NK-92 treated with Interleukin-12 subunit alpha and Interleukin-12 subunit beta, amount 100 ng/mL, for 24 hours (cell line): Measurements from ENCODE around the gene DAZAP1.

Experiments used
- DNase-seq: peaks from one replicate; lab custom pipeline; 2025; lab: John Stamatoyannopoulos, UW

Gene DAZAP1

DNA sequence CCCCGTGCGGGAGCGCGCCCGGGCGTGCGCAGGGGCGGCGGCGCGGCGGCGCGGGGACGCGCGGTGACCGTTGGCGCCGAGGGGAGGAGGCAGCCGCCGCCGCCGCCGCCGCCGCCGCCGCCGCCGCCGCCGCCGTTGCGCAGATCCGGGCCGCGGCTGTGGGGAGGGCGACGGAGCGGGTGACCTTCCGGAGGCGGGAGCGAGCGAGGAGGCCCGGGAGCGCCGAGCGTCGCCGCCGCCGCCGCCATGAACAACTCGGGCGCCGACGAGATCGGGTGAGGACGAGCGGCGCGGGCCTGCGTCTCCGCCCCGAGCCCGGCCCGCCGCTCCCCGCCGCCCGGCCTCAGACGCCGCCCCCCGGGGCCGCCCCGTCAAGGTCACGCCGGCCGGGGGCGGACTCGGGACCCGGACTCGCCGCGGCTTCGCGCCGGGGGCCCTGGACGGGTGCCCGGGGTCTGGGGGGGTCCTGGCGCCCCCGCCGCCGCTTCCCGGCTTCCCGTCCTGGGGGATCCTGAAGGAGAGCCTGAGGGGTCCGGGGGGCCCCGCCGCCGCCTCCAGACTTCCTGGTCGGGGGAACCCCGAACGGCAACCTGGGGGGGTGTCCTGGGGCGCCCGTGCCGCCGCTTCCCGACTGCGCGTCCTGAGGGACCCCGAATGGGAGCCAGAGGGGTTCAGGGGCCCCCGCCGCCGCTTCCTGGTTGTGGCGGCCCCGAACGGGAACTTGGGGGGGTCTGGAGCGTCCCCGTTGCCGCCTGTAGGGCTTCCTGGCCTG is at the start of gene DAZAP1:
DAZAP1 (plus strand) TSS at position 59 of the 772 bp plus-strand sequence; CDS start at position 247, 188 bp downstream.
- DNase-seq = no peak

GRCh38 chr19:1360126-1360817 is 47.1 kb upstream of the DAZAP1 start:
- no peak for DNase-seq

DNA sequence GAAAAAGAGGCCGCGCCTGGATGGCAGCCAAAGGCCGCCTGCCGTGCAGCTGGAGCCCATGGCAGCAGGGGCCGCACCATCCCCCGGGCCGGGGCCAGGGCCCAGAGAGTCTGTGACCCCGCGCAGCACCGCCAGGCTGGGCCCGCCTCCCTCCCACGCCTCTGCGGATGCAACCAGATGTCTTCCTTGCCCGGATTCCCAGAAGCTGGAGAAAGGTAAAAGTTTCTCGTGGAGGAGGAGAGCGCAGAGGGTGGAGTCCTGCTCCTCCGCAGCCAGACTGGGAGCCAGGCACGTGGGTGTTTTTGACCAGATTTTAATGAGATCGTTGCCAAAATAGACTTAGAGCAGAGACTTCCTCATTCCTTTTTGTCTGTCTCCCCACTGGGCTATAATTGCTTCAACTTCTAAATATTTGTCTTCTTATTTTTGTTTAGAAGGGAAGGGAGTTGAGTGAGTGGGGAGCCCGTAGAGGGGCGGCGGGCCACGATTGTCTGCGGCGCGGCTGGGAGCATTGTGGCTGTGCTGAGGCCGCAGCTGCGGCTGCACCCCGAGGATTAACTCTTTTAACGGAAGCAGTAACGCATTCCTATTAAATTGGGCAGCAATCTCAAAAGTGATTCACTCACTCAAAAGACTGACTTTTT is 46.4 kb upstream of the DAZAP1 start:
- no peak for DNase-seq

DNA sequence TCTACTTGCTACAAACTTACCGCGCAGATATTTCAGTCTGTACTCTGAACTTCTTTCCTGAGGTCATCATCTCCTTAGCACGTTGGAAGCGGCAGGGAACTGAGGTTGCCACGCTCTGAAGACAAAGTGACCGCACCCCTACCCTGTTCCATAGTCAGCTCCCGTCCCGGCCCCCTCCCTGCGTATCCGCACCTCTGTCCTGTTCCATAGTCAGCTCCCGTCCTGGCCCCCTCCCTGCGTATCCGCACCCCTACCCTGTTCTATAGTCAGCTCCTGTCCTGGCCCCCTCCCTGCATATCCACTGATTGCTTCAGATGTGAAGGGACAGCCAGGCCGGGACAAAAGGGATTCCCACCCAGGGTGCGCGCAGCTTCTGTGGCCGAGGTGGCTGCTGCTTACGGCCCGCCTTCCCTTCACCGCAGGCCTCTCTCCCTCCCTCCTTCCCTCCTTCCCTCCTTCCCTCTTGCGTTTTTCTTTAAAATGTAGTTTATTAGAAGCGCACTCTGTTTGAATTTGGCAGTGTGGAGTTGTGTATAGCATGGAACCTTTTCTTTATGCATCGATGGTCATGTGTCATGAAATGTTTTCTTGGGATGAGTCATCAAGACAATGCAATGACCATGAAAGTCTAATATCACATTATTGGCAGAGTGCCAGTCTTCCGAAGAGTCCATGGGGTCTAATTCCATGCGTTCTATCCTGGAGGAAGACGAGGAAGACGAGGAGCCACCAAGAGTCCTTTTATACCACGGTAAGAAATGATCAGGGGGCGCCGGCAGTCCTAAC is 45.6 kb upstream of the DAZAP1 start:
- DNase-seq = no peak

- no peak for DNase-seq
These were observed 44.8 kb upstream of the DAZAP1 start for GRCh38 chr19:1362387-1363257.

GRCh38 chr19:1363599-1363998 is 43.8 kb upstream of the DAZAP1 start:
- no peak for DNase-seq

GRCh38 chr19:1364070-1364704 is 43.2 kb upstream of the DAZAP1 start:
- DNase-seq = no peak

DNA sequence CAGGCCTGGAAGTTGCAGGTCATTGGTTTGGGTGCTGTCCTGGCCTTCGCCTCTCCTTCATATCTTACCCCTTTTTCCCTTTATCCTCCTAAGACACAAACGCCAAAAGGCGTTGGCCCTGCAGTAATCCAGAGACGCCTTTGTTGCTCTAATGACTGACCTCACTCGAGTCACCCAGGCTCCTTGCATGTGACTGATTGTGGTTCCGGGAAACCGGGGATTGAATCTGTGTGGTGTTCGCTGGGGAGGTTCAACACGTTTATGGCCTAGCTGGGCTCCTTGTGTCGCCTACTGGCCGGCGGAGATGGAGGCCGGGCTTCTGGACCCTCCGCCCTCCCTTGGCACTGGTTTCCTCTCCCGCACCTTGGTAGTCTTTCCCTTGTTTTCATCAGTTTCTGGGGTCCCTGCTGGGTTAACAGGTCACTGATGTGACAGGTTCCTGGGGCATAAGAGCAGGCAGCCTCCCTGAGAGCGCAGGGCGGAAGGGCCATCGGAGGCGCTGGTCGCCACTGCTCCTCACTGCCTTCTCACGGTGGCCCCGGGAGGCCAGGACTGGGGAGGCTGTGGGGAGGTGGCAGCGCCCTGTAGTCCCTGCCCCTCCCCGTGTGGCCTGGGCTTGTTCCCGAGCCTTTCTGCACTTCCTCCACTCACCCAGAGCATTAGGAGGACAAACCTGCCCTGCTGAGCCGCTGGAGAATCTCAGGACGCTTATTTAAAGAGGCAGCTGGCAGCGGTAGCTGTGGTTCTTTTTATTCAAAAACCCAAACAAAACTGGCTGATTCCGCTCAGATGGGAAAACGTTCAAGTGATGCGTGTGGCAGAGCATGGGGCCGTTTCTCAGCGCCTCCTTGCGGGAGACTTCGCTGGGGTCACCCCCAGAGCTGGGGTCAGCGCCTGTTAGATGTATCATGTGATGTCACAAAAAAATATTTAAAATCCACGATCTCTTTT is 41.8 kb upstream of the DAZAP1 start:
- no peak for DNase-seq

DNA sequence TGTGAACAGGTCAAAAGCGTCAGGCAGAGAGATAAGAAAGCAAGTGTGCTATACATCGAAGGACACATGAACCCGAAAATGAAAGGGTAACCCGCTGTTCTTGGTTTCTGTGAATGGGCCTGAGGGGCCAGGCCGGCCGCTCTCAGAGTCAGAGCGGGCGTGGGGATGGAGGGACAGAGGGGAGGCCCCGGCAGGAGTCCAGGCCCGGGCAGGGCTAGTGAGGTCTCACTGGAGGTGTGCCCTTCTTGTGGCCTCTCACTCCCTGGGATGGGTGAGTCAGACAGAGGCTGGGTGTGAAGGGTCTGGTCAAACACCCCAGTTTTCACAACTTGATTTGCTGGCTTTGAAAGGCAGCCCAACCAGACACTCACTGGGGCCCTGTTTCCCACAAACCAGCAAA is 41.1 kb upstream of the DAZAP1 start:
- no peak for DNase-seq

DNA sequence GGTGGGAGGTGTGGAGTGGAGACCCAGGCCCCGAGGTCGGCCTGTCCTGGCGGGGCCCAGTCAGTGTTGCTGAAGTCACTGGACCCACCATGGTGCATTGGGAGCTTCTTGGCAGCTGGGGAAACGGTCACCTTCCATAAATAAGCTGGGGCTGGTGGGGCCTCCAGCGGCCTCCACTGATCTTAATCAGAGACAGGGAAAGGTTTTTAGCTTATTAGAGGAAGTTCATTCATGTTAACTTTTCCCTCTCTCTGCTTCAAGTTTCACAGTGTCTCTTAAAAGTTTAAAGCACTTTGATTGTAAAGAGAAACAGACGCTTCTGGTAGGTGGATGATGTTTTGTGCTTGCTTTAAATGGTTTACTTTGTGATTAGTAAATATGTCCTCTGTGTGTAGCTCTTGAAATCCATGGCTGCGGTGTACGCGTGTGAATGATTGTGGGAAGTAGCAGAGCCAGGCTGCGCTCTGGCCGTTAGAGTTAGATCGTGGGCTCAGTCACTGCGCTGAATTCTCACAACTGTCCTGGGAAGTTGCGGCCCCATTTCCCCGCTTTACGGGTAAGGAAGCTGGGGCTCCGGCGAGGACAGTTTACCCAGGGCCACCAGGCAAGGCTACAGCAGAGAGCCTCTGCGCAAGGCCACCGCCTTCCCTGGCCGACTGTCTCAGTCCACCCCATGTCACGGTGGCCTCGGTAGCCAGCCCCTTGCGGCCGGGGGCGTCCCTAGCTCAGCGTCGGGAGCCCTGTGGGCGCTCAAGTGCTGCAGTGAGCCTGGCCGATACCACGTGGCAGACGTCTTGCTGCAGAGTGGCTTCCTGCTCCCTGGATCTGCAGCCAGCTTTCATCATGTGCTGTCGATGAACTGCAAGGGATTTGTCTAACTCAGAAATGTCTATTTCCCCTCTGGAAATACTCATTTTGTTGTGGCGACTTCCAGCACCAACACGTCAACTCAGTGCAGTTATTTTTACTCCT is 40.2 kb upstream of the DAZAP1 start:
- no peak for DNase-seq

- DNase-seq = no peak
These were observed 38.1 kb upstream of the DAZAP1 start for GRCh38 chr19:1369214-1369805.

- DNase-seq = no peak
These were observed 36.6 kb upstream of the DAZAP1 start for GRCh38 chr19:1370579-1371361.

DNA sequence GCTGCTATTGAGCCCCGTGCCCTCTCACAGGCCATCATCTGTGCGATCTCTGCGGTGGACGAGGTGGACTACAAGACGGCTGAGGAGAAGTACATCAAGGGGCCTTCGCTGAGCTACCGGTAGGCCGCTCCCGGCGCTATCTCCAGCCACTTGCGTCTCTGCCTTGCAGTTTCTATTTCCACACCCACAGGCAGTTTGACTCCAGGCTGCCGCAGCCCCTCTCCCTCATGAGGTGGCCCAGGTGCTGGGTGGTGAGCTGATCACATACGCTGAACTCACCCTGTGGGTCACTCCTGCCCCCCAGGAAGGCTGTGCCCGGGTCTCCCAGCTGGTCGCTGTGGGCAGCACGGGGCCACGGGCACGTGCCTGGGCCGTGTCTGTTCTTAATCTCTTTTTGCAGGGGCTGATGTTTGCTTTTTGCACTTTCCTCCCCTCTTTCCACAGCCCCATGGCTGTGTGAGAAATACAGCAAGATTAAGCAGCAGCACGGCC is 34.3 kb upstream of the DAZAP1 start:
- DNase-seq = no peak

DNA sequence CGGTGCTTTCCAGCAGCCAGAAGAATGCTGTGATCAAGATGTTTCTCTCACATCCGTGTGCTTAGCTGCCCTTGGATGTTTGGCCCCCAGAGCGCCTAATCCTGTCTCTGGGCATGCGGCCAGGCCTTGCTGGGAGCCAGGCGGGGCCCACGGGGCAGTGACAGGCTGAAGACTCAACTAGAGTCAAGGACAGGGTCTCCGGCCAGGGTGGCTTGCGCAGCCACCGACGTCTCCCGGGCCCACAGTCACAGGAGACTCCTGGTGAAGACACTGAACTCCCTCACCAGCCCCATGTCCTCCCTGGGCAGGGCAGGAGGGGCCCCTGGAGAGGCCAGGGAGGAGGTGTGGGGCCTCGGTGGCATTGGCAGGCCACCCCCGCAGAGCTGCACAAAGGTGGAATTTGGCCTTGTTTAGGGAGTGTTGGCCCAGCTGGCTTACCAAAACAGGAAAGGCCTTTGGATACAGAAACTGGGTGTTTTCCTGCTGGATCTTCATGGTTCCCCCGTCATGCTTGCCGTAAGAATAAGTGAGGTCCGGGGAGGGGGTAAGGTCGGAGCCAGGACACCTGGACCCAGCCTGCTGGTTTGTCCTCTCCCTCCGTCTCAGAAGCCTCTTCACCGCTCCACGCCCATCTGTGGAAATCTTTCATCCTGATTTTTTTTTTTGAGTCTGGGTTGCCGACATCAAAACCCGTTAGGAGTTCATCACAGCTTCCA is 33.7 kb upstream of the DAZAP1 start:
- no peak for DNase-seq

DNA sequence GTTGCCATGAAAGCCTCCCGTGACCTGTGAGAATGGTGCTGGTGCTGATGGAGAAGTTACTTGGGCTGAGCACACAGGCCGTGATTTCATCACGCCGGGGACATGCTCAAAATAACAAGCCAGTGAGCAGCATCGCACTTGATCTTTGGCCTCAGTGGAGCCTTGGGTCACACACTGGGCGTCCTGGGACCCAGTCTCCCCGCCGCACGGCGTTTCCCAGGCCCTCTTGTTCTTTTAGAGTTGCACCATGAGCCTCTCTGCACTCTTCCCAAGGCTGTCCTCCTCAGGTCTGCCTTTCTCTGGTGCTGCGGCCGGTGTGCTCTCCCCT is 33.2 kb upstream of the DAZAP1 start:
- no peak for DNase-seq

DNA sequence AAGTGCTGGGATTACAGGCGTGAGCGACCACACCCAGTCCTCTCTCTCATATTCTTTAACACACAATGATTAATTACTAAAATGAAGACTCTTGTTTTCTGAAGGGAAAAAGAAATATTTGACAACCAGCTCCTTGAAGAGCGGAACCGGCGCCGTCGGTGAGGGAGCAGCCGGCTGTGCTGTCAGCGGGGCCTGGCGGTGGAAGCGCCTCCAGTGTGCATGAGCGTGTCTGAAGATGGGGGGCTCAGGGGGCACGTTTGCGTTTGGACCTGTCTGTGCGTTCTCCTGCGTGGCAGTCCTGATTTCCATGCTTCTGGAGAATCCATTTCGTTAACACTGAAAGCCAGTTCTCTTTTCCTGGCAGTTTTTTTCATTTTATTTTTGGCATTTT is 31.0 kb upstream of the DAZAP1 start:
- DNase-seq = no peak
